GM13977 (cell line): ENCODE results near the gene RASGEF1C.

Experiments used
- DNase-seq: peaks from one replicate; pipeline ENCODE4 v3.0.0; 2012; ENCODE audit warnings: low spot score
- CTCF ChIP-seq: IDR thresholded peaks from 2 replicates; pipeline ENCODE4 v1.5.1; 2012; ENCODE audit warnings: mild to moderate bottlenecking, control low read depth; ENCODE audit not compliant: insufficient read depth; ENCODE audit errors: extremely low read depth, missing control alignments
- in situ Hi-C: fragments of 300-500 bp; cut with MboI; formaldehyde crosslinking; loops from one replicate; pipeline ENCODE4 v1.12.0; 2022; ENCODE audit warnings: low sequenced_read_pairs, low pct_unique_long_range_greater_than_20kb, mixed read lengths, inconsistent platforms; ENCODE audit not compliant: unreplicated experiment

RASGEF1C gene

DNA sequence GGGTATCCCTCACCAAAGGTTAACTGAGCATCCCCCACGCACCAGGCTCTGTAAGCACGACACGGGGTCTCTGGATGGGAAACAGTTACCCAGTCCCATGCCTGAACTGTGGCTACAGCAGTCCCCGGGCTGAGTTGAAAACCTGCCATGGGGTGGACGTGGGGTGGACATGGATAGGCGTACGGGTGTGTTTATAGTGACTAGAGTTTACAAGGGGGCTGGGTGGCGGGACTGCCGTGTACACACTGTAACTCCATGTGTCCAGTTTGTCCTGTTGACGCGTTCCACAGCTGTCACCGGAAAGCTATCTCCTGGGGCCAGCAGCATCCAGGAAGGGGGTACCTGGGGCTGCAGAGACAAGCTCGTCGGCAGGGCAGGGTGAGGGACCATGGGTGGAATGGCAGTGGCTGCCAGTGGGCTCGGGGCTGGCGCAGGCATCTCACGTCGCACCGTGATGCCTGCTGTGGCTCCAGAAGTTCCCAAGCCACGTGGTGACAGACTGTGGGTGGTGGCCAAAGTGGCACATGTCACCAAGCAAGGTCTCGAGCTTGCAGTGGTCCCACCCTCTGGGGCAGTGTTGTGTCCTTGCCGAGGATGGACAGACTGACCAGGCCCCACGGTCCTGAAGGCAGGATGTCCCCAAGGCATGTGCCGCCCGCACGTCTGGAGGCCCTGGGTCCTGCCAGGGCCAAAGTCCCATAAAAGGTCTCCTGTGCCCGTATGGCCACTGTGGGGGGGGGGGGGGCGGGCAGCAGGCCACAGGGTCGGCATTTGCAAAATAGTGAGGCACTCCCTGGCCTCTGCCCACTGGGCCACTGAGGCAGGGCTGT lies 108.2 kb downstream of the RASGEF1C start:
- DNase-seq, result no peak
- in situ Hi-C loops, result no loop called here
- TF ChIP-seq CTCF, result no peak

DNA sequence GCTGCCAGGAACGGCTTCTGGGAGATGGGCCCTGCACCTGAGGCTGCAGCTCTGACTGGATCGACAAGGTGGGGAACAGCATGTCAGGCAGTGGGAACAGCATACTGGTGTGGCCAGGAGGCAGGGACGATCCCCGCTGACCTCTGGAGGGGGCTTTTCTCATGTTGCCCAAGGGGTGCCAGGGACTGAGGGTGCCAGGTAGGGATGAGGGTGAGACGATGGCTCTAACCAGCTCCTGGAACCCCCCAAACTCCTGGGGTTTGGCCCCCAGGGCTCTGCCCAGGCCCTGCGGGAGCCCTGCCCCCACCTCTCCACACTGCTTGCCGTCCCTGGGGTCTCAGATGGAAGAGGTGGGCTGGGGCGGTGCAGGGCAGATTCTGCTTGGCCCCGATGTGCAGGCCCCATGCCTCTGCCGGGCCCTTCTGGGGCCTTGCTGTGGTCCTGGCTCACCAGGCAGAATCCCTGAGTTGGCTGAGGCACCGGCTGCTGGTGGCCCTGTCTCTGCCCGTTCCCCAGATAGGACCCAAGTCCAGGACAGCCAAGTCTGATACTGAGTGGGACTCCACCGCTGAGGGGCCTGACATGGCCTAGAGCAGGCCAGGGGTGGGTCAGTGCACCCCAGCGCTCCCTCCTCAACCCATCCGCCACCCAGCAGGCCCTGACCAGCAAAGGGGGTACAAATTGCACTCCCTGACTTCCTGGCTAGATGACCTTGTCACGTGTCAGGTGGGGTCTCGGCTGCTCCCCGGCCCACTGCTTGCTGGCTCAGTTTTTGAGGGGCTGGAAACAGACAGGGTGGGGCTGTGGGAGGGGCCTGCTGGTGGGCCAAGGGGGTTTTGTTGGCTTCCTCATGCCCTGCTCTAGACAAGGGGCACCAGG lies 109.0 kb downstream of the RASGEF1C start:
- DNase-seq, result no peak
- in situ Hi-C loops, result no loop called here
- TF ChIP-seq CTCF, result no peak

- DNase-seq, result no peak
- TF ChIP-seq CTCF, result no peak
- in situ Hi-C loops, result no loop called here
Observed at GRCh38 chr5:180098991-180099732, 109.8 kb downstream of the RASGEF1C start.

GRCh38 chr5:180098526-180098925 lies 110.5 kb downstream of the RASGEF1C start:
- TF ChIP-seq CTCF, result no peak
- DNase-seq, result no peak
- in situ Hi-C loops, result no loop called here

GRCh38 chr5:180097926-180098325 lies 111.1 kb downstream of the RASGEF1C start:
- in situ Hi-C loops, result no loop called here
- TF ChIP-seq CTCF, result no peak
- DNase-seq, result no peak
